ENCODE data around the gene BMERB1.

The BMERB1 gene

DNA sequence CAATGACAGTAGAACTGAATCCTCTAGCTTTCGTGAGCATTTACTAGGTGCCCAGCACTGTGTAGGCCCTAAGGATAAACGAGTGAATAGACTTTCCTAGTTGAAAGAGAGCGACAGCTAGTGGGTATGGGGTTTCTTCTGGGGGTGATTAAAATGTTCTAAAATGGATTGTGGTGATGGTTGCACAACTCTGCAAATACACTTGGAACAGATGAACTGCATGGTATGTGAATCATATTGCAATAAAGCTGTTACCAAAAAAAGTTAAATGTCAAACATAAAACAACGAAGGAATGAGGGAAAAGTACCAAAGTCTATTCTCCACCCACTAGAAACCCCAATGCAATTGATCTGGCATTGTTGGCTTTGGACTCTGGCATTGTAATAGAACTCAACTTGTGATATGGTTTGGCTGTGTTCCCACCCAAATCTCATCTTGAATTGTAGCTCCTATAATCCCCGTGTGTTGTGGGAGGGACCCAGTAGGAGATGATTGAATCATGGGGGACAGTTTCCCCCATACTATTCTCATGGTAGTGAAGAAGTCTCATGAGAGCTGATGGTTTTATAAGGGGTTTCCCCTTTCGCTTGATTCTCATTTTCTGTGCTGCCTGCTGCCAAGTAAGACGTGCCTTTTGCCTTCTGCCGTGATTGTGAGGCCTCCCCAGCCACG lies 138.1 kb downstream of the BMERB1 start:
- no peak for TF ChIP-seq GATA2 (IDR thresholded peaks at IDR 0.05; ENCODE audit: low read depth, low read length)
- TF ChIP-seq GATA3 (IDR thresholded peaks at IDR 0.05; ENCODE audit: low read depth, low read length) = no peak

DNA sequence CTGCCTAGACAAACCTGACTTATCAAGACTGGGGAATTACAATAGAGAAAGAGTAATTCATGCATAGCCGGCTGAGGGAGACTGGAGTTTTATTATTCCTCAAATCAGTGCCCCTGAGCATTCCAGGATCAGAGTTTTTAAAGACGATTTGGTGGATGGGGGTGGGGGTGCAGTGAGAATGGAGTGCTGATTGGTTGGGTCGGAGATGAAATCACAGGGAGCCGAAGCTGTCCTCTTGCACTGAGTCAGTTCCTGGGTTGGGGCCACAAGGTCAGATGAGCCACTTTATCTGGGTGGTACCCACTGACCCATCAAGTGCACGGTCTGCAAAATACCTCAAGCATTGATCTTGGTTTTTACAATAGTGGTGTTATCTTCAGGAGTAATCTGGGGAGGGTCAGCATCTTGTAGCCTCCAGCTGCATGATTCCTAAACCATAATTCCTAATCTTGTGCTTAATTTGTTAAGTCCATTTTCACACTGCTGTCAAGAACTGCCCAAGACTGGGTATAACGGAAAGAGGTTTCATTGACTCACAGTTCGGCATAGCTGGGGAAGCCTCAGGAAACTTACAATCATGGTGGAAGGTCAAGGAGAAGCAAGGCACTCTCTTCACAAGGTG lies 139.0 kb downstream of the BMERB1 start:
- TF ChIP-seq GATA3 (IDR thresholded peaks at IDR 0.05; ENCODE audit: low read depth, low read length) (no peak), GATA2 (IDR thresholded peaks at IDR 0.05; ENCODE audit: low read depth, low read length) (no peak)

- TF ChIP-seq GATA3 (IDR thresholded peaks at IDR 0.05; ENCODE audit: low read depth, low read length) = no peak
- TF ChIP-seq GATA2 (IDR thresholded peaks at IDR 0.05; ENCODE audit: low read depth, low read length) = no peak
These were observed 140.2 kb downstream of the BMERB1 start for GRCh38 chr16:15574614-15574948.

GRCh38 chr16:15575293-15576049 lies 141.1 kb downstream of the BMERB1 start:
- no peak for TF ChIP-seq GATA3 (IDR thresholded peaks at IDR 0.05; ENCODE audit: low read depth, low read length)
- TF ChIP-seq GATA2 (IDR thresholded peaks at IDR 0.05; ENCODE audit: low read depth, low read length) = no peak

GRCh38 chr16:15576960-15577958 lies 142.9 kb downstream of the BMERB1 start:
- TF ChIP-seq GATA2 (IDR thresholded peaks at IDR 0.05; ENCODE audit: low read depth, low read length) (no peak), GATA3 (IDR thresholded peaks at IDR 0.05; ENCODE audit: low read depth, low read length) (no peak)

GRCh38 chr16:15578824-15579223 lies 144.4 kb downstream of the BMERB1 start:
- TF ChIP-seq GATA2 (IDR thresholded peaks at IDR 0.05; ENCODE audit: low read depth, low read length) (no peak), GATA3 (IDR thresholded peaks at IDR 0.05; ENCODE audit: low read depth, low read length) (no peak)

- no peak for TF ChIP-seq GATA3 (IDR thresholded peaks at IDR 0.05; ENCODE audit: low read depth, low read length)
- no peak for TF ChIP-seq GATA2 (IDR thresholded peaks at IDR 0.05; ENCODE audit: low read depth, low read length)
These were observed 146.9 kb downstream of the BMERB1 start for GRCh38 chr16:15581127-15581815.

GRCh38 chr16:15583526-15583925 lies 149.1 kb downstream of the BMERB1 start:
- TF ChIP-seq GATA3 (IDR thresholded peaks at IDR 0.05; ENCODE audit: low read depth, low read length) (no peak), GATA2 (IDR thresholded peaks at IDR 0.05; ENCODE audit: low read depth, low read length) (no peak)

GRCh38 chr16:15585956-15586355 lies 151.6 kb downstream of the BMERB1 start:
- TF ChIP-seq GATA2 (IDR thresholded peaks at IDR 0.05; ENCODE audit: low read depth, low read length) (no peak), GATA3 (IDR thresholded peaks at IDR 0.05; ENCODE audit: low read depth, low read length) (no peak)

DNA sequence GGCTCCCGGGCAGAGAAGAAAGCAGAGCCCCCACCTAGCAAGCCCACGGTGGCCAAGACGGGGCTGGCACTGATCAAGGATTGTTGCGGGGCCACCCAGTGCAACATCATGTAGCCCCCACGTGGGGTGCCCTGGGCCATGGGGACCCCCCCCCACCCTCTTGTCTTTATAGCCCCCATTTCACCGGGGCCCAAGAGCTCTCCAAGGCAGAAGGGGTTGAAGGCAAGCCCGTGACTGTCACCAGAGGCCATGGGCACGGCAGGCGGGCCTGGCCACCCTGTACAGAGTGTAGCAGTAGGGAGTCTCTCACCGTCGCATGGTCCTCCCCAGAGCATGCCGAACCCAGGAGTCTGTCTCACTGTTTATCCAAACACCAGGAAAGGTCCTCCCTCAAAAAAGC lies 152.3 kb downstream of the BMERB1 start:
- TF ChIP-seq GATA3 (IDR thresholded peaks at IDR 0.05; ENCODE audit: low read depth, low read length) = no peak
- TF ChIP-seq GATA2 (IDR thresholded peaks at IDR 0.05; ENCODE audit: low read depth, low read length) = no peak

DNA sequence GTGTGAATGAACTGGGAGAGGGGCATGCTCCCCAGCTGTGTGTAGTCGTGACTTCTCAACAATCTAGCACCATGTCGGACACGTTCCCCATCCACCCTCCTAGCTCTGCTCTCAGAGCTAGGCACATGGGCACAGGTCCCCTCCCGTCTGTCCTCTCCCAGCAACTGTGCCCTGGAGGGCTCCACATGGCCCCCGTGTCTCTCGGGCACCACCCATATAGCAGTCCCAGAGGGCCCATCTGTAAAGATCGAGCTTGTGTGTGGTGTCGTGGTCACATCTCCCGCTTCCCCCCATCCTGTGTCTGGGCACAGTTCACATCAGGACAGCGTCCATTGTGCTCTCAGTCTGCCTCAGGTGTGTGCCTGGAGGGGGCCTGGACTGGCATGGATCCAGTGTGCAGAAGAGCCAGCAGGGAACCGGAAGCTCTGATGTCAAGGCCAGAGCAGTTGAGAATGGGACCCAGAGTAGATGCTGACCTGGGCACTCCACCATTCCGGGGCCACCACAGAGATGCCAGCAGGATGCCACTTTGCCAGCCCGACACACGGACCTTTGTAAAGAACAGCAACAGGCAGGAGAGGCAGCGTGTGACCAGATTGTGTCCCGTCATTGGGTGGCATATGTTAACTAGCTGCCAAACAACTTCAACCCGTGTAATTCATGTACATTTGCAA lies 152.9 kb downstream of the BMERB1 start:
- TF ChIP-seq GATA3 (IDR thresholded peaks at IDR 0.05; ENCODE audit: low read depth, low read length) (no peak), GATA2 (IDR thresholded peaks at IDR 0.05; ENCODE audit: low read depth, low read length) (no peak)

GRCh38 chr16:15592324-15592723 lies 157.9 kb downstream of the BMERB1 start:
- TF ChIP-seq GATA3 (IDR thresholded peaks at IDR 0.05; ENCODE audit: low read depth, low read length) = no peak
- TF ChIP-seq GATA2 (IDR thresholded peaks at IDR 0.05; ENCODE audit: low read depth, low read length) = no peak

GRCh38 chr16:15593235-15593634 lies 158.8 kb downstream of the BMERB1 start:
- TF ChIP-seq GATA3 (IDR thresholded peaks at IDR 0.05; ENCODE audit: low read depth, low read length) = no peak
- no peak for TF ChIP-seq GATA2 (IDR thresholded peaks at IDR 0.05; ENCODE audit: low read depth, low read length)

Measured in SH-SY5Y (cell line).